Peyer's patch (tissue), 4 donors: Measurements from ENCODE around the gene TOM1L2.

ENCODE experiments used
- POLR2A ChIP-seq, 2 donors: fragments of 450-650 bp; IDR thresholded peaks; one replicate each; pipeline ENCODE4 v1.5.1; 2017; ENCODE audit warnings: antibody characterized with exemption in 2 of 2, mild to moderate bottlenecking in 2 of 2, moderate library complexity in 2 of 2
- TF ChIP-seq, protein P1 (sequence below), 6 experiments: fragments of 450-650 bp in 4 of 6; fragments of 200-600 bp in 2 of 6; sonication (generic) in 1 of 6; IDR thresholded peaks; one replicate each; pipeline ENCODE4 v1.5.1; 2017 to 2019; ENCODE audit warnings: antibody characterized with exemption in 6 of 6, mild to moderate bottlenecking in 3 of 6, moderate library complexity in 1 of 6

DNA sequence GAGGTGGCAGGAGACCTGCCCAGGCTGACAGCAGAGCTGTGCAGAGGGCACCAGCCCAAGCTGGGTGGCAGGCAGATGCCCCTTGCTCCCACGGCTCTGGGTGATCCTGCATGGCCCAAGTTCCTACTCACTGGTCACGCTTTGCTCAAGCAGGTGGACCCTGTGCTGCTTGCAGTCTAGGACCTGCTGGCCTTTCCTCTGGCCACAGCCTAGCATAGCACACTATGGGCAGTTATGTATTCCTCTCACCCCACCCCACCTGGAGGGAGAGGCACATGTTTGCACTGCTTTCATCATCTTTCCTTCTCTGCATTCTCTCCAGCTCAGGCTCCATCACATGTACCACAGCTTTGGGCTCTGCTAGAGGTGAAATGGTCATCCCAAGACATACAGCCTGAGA is 115.8 kb downstream of the TOM1L2 start:
- TF ChIP-seq POLR2A (IDR thresholded peaks at IDR 0.05), result no peak
- TF ChIP-seq, protein P1, sequence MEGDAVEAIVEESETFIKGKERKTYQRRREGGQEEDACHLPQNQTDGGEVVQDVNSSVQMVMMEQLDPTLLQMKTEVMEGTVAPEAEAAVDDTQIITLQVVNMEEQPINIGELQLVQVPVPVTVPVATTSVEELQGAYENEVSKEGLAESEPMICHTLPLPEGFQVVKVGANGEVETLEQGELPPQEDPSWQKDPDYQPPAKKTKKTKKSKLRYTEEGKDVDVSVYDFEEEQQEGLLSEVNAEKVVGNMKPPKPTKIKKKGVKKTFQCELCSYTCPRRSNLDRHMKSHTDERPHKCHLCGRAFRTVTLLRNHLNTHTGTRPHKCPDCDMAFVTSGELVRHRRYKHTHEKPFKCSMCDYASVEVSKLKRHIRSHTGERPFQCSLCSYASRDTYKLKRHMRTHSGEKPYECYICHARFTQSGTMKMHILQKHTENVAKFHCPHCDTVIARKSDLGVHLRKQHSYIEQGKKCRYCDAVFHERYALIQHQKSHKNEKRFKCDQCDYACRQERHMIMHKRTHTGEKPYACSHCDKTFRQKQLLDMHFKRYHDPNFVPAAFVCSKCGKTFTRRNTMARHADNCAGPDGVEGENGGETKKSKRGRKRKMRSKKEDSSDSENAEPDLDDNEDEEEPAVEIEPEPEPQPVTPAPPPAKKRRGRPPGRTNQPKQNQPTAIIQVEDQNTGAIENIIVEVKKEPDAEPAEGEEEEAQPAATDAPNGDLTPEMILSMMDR (IDR thresholded peaks at IDR 0.05), result no peak
